A549 (cell line): ENCODE results near the gene PLPP4.

Experiments used
- BCL3 ChIP-seq: fragments of >200 bp; sonication (Bioruptor Twin); formaldehyde crosslinking; IDR thresholded peaks from 3 replicates; pipeline ENCODE4 v1.6.1; 2016
- CHD4 ChIP-seq: fragments of 200-600 bp; sonication (generic); IDR thresholded peaks from 2 replicates; pipeline ENCODE4 v1.6.1; 2016; ENCODE audit warnings: antibody characterized with exemption, mild to moderate bottlenecking, borderline replicate concordance
- CTCF ChIP-seq: fragments of >200 bp; sonication (Bioruptor Twin); formaldehyde crosslinking; IDR thresholded peaks from 3 replicates; pipeline ENCODE4 v1.5.1; 2016
- EHMT2 ChIP-seq: fragments of 200-600 bp; sonication (generic); IDR thresholded peaks from 2 replicates; pipeline ENCODE4 v1.6.1; 2016; ENCODE audit warnings: antibody characterized with exemption, low read depth, mild to moderate bottlenecking, moderate library complexity
- EP300 ChIP-seq, 2 experiments: fragments of >200 bp; sonication (Bioruptor Twin); formaldehyde crosslinking; IDR thresholded peaks; 2 replicates in 1 of 2; 3 replicates in 1 of 2; pipeline ENCODE4 v1.6.1; 2016 to 2017
- HMGXB4 ChIP-seq: fragments of 250-450 bp; sonication (Bioruptor Pico); IDR thresholded peaks from 2 replicates; pipeline ENCODE4 v1.5.0; 2021; ENCODE audit warnings: mild to moderate bottlenecking, moderate library complexity, borderline replicate concordance
- PBX3 ChIP-seq: IDR thresholded peaks from 2 replicates; pipeline ENCODE4 v1.6.1; 2012
- PHF8 ChIP-seq: fragments of 200-600 bp; sonication (generic); IDR thresholded peaks from 2 replicates; pipeline ENCODE4 v1.6.1; 2016; ENCODE audit warnings: low read depth, mild to moderate bottlenecking, antibody characterized with exemption, moderate library complexity, borderline replicate concordance
- USF2 ChIP-seq: fragments of 450-650 bp; IDR thresholded peaks from 2 replicates; pipeline ENCODE4 v1.6.1; 2014; ENCODE audit warnings: antibody characterized with exemption

- TF ChIP-seq EP300 (IDR thresholded peaks at IDR 0.05) (no peak), EHMT2 (no peak), BCL3 (no peak), PHF8 (no peak), USF2 (no peak), CTCF (no peak), CHD4 (no peak), PBX3 (no peak), HMGXB4 (CRISPR knock-in tag) (no peak)
Observed at GRCh38 chr10:120508393-120508792, 51.4 kb downstream of the PLPP4 start.
